Fibroblast of skin of right quadriceps (primary cell): ENCODE measurements around the gene CAMSAP1.

Experiments used
- DNase-seq: peaks from one replicate; pipeline ENCODE4 v3.0.0-alpha.2; 2013

Gene CAMSAP1

DNA sequence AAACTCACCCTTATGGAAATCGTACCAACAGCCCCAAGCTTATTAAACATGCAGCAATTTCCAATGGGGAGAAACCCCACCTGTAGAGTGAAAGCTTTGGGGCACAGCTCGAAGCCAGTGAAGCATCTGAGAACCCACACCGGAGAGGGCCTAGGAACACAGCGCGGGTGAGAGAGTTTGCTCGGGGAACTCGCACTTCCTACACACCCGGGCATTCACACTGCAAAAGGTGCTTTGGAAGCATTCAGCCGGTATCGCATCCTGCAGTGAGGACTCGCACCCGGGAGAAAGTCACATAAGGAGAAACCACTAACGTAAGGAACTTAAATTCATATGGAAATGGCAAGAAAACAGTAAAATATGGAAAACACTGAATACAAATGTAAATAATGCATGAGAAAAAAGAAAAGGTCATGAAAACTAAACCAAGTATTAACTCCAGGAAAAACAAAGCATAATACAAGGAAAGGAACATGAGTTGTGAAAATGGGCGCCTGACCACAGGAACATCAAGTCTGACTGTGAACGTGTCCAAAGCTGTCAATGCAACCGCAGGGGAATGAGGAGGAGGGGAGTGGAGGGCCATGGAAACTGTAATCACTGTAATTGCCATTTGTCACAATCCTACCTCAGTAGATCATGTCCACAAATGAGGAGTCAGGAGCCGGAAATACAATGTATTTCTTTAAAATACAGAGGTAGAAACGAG is 28.7 kb downstream of the CAMSAP1 start:
- no peak for DNase-seq

DNA sequence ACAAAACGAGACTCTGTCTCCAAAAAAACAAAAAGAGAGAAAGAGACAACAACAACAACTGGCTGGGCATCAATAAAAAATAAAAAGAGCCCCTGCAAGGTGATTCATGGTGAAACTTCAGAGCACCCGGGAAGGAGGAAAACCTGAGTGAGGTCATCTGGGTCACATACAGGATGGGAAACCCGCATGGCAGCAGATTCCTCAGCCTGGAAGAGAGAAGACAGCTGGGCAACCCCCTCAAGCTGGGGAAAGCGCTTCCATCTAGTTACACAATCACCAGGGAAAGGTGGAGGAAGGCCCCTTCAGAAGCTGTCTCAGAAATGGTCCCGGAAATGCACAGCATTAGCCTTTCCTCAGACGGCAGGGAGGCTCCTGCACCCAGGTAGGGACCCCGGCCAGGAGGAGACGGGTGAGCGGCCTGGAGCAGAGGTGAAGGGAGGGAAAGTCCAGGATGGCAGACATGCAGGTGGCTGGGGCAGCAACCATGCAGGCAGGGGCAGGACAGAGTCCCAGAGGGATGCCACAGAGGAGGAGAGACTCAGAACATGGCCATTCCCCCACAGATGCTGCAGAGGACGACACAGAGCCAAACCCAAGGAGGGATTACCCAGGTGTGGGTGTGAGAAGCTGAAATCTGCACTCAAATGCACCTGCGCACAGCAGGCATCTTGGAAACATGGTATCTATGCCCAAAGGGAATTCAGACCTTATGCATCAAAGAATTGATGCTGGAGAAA is 29.4 kb downstream of the CAMSAP1 start:
- DNase-seq = no peak

DNA sequence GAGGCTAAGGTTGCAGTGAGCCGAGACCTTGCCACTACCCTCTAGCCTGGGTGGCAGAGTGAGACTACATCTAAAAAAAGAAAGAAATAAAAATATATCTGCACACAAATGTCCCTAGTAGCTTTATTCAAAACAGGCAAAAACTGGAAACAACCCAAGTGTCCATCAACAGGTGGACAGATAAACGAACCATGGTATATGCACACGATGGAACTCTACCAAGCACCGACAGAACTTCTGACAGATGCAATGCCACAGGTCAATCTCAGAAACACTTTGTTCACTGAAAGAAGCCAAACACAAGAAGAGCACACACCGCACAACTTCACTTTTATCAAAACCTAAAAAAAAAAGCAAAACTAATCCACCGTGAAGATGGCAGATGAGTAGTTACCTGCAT is 30.4 kb downstream of the CAMSAP1 start:
- DNase-seq = no peak

DNA sequence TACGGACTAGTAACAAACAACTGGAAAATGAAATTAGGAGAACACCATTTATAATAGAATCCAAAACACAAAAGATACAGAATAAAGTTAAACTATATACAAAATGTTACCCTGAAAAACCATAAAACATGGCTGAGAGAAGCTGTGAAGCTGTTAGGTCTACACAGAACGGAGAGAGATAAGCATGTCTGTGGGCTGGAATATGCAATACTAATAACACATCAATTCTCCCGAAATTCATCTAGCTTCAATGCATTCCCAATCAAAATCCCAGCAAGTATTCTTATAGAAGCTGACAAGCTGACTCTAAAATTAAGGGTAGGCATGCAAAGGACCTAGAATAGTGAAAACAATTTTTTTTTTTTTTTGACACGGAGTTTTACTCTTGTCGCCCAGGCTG is 32.5 kb downstream of the CAMSAP1 start:
- DNase-seq = no peak

DNA sequence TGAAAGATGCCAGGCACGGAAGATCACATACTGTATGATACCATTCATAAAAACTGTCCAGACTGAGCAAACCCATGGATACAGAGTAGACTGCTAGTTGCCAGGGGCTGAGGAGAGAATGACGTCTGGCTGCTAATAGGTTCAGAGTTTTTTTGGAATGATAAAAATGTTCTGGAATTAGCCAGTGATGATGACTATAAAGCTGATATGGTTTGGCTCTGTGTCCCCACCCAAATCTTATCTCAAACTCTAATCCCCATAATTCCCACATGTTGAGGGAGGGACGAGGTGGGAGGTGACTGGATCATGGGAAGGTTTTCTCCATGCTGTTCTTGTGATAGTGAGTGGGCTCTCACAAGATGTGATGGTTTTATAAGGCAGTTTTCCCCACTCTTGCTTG is 37.4 kb downstream of the CAMSAP1 start:
- DNase-seq = no peak

DNA sequence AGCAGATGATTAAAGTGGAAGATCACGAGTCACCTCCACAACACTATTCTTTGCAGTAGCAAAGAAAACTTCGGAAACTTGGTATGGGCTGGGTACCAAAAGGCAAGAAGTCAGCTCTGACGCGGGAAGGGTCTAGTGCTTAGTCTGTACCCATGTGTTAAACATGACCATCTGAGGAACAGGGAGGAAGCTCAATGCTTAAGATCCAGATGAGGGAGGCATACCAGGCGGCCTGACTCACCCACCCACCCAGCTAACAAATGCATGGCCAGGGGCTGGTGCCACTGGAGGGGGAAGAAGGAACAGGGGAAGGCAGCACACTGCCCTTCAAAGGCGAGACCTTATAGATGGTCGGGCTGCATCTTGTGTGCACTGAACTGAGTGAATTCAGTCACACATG is 41.8 kb downstream of the CAMSAP1 start:
- DNase-seq = peak; percentile 43

DNA sequence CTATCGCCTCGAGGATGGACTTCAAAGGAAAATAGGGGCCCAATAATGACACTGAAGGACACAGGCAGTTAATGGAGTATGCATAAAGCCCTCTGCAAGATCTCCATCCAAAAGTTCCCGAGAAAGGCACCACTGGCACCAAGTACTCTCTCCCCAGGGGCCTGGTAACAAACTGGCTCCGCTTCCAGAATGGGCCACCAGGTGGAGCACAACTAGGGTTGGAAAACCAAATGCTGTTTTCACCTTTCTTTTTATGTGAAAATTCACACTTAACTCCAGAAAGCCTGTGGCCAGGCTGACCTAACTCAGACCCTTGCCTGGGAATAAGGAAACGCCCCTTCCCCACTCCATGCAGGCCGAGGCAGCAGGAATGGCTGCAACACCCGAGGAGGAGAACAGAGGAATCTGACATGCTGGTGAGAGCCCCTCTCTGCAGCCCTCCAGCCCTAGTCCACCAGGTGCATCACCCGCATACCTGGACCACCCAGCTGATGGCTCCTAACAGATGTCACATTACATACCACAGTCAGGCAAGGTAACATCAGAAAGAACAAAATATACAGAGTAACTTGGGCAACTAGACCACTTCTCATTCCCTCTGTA is 42.8 kb downstream of the CAMSAP1 start:
- peak; percentile 44 for DNase-seq

DNA sequence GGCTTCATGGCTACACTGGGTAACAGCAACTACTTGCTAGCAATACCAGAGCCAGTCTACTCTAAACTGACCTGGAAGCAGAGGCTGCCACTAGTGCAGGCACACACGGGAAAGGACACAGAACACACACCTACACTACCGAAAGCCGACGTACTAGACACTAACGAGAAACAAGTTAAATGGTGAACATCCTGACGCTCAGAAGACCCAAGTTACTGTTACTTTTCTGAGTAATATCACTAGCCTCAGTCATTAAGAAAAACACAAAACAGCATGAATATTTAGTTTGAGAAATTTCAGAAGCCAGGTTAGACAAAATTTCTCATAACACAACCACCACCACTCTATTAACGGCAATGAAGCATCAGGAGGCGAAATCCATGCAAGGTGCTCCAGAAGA is 44.5 kb downstream of the CAMSAP1 start:
- DNase-seq = no peak

DNA sequence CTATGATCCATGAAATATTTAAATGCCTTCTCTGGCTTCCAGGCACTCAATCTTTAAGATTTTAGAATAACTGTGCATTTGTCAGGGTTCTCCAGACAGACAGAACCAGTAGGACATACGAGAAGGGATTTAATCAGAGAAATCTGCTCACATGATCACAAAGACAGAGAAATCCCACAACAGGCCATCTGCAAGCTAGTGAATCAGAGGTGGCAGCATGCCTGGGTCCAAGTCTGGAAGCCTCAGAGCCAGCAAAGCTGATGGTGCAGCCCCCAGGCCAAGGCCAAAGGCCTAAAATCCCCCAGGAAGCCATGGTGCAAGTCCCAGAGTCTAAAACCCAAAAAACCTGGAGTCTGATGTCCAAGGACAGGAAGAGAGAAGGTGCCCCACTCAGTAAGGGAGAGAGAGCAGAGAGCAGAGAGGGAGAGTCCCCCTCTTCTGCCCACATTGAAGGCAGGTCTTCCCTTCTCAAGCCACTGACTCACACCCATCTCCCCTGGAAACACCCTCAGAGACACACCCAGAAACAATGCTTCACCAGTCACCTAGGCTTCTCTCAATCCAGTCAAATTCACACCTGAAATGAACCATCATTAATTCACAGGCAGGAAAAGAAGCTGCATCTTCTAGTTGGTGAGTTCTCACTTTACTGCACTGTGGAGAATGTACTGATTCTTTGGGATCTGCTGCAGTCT is 48.7 kb downstream of the CAMSAP1 start:
- no peak for DNase-seq

DNA sequence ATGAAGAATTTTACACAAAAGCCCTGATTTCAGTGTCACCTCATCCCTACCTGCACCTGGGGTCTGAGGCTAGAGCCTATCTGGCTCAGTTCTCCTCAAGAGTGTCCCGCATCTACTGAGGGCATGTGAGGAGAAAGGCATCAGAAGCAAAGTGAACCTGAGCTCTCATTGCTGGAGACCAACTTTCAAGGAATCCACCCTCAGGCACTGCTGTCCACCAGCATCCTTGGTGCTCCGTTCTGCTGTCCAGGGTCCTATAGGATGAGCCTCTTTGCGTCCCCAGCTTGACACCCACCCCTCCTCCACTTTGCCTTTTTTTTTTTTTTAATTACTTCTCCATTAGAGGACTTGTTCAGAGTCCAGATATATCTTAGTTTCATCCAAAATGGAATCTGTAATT is 49.5 kb downstream of the CAMSAP1 start:
- DNase-seq = no peak

DNA sequence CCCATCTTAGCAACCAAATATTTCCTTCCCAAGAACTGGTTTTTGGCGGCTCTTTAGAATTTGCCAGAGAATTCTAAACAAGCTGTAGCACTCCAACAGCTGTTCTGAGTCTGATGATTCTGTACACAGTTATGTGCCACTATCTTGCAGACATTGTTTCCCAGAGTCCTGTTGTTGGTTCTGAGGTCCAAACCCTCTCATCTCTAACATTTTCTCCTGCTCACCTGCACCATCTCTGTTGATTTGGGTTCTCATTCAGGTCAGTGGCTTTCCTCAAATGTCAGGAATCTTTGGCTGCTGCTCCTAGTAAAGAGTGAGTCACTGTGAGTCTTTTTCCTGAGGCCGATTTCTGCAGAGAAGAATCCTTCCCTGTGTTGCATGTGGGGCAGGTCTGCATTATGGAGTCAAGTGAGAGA is 50.0 kb downstream of the CAMSAP1 start:
- DNase-seq = peak; percentile 15

DNA sequence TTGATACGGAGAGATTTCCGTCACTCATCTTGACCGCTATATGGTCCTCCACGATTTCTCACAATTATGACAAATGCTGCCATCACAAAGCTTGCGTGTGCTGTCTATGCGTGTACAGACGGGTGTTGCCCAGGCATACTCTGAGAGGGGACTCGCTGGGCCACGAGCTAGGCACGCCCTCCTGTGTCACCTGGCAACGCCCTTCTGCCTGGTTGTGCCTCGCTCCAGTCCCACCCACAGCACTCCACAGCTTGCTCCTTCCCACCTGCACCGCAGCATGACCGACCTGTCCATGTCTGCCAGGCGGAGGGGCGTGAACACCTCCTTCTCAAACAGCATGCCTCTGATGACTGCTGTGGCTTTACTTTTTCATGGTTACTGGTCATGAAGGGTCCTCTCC is 55.6 kb downstream of the CAMSAP1 start:
- no peak for DNase-seq

DNA sequence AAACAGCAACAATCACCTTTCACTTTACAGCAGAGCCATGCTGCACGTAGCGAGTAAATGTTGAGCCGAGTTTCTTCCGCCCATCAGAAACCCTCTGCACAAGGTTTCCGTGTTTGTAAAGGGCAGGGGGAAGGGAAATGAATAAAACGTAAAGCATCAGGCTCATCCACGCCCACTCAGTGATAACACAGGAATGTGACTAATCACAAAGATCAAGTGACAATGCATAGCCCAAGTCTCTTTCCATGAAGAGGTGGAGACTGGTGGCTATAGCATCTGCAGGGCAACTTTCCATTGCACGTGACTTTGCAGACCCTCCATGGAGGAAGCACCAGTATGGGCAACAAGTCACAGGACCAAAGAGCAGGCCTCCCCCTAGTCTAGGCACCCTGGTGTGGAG is 56.6 kb downstream of the CAMSAP1 start:
- no peak for DNase-seq

DNA sequence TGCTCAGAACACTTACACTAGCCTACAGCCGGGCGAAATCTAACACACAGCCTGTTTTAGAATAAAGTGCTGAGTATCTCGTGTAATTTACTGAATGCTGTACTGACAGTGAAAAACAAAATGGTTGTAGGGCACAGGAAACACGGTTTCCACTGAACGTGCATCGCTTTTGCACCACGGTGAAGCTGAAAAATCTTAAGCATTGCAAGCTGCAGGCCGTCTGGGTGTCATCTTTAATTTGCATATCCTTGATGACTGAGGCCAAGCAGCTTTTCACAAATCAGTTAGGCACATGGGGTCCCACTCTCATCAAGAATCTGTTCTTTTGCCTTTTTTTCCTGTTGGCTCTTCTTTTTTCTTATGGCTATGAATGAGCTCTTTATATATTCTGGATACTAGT is 58.2 kb downstream of the CAMSAP1 start:
- DNase-seq = no peak

DNA sequence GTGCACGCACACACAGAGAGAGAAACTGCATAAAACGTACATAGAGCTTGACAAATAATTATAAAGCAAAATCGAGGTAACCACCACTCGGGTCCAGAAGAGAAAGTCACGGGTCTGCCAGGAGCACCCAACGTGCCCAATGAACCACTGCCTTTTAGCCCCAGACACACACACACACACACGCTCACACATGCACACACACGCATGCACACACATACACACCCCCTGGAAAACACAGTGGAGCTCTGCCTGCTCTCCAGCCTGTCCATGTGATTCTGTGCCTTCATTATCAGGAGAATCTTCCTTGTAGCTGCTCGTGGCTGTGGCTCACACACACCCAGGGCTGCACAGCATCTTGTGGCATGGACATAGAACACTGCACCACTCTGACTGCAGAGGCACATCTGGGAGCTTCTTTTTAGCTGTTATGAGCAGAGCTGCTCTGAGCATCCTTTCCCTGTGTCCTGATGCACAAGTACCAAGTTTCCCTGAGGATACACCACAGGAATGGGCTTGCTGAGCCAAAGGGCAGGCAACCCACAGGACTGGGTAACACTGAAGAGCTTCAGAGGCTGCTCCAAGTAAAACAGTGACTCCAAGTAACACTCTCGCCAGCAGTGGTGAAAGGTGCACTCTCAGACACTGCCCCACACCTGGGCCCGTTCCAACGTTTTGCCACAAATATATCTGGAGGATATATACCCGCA is 58.9 kb downstream of the CAMSAP1 start:
- no peak for DNase-seq

DNA sequence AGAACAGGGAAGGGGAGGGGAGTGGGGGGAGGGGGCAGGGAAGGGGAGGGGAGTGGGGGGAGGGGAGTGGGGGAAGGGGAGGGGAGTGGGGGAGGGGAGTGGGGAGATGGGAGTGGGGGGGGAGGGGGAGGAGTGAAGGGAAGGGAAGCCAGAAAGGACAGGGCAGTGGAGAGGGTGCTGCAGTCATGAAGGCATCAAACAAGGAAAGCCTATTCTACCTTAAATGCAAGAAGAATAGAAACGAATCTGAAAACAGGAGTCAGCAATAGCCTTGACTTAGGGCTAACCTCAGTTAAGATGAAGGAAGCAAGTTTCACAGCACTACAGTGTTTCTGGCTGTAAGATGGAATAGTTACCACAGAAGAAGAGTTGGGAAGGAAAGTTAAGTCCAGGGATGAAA is 59.5 kb downstream of the CAMSAP1 start:
- no peak for DNase-seq

DNA sequence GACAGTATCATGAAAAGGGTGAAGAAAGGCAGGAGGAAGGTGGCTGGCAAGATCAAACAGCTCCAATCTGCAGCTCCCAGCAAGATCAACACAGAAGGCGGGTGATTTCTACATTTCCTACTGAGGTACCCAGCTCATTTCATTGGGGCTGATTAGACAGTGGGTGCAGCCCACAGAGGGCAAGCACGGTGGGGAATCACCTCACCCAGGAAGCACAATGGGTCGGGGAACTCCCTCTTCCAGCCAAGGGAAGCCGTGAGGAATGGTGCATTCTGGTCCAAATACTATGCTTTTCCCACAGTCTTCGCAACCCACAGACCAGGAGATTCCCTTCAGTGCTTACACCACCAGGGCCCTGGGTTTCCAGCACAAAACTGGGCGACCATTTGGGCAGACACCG is 66.8 kb downstream of the CAMSAP1 start:
- DNase-seq = no peak

DNA sequence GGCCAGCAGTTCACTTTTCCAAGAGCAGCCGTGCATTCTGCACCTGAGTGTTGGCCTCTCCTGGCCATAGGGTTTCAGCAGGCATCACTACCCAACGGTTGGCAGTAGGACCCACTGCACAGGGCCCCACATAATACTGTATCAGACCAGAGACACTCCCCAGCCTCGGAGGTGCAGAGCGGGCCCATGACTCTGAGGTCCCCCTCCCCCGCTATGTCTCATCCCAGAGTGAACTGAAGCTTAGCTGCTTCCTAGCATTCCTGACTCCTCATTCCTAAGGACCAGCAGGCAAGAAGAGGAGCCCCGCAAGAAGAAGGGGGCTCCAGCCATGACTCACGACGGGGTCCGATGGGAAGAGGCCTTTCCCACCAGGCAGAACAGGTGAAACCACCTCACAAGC is 67.2 kb downstream of the CAMSAP1 start:
- no peak for DNase-seq

DNA sequence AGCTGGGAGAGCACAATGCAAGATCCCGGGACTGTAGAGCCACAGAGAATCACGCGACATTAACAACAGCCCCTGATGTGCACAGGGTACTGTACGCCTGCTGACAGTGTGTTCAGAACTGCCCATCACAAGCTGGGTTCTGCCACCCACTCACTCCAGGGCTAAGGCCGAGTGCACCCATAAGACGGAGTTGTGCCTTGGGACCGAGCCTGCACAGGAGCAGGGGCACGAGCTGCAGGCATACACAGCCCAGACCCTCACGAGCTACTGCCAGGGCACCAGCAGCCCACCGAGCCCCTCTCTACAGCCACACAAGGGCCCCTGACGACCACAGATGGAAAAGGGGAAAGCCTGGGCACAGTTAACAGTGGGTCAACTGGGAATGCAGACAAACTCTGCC is 67.8 kb downstream of the CAMSAP1 start:
- DNase-seq = no peak

DNA sequence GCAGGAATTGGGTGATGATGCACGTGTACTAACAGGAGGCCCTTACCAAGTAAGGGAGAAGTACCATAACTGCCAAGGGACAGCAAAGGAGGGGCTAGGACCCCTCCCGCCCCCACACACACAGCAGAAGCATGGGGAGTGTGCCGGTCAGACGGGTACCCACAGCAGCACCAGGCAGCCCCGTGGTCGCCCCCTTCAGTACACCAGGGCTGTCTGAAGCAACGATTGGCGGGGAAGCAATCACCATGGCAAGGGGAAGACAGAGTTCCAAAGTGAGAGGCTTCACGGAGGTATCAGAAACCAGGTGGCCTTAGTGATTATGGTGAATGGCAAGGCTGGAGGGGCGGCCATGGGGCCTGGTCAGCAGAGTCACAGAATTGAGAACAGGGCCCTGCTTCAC is 72.2 kb downstream of the CAMSAP1 start:
- DNase-seq = no peak

DNA sequence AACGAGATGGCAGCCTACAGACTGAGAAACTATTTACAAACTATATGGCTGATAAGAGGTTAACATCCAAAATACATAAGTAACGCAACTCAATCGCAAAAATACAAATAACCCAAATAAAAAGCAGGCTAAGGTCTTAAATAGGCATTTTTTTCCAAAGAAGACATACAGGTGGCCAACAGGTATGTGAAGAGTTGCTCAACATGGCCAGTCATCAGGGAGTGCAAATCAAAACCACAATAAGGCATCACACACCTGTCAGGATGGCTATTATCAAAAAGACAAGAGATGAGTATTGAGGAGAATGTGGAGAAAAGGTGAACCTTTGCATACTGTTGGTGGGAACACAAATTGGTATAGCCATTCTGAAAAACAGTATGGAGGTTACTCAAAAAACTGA is 73.5 kb downstream of the CAMSAP1 start:
- DNase-seq = no peak

DNA sequence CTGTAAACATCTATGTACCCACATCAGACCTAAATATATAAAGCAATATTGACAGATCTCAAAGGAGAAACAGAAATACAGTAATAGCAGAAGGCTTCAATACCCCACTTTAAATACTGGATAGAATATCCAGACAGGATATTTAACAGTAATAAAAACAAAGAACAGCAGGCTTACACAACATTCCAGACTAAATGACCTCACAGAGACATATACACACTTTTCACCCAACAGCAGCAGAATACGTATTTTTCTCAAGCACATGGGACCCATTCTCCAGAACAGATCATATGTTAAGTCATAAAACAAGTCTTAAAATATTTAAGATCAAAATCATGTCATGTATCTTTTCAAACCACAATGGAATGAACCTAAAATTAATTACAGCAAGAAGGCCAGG is 76.8 kb downstream of the CAMSAP1 start:
- DNase-seq = peak; percentile 36

DNA sequence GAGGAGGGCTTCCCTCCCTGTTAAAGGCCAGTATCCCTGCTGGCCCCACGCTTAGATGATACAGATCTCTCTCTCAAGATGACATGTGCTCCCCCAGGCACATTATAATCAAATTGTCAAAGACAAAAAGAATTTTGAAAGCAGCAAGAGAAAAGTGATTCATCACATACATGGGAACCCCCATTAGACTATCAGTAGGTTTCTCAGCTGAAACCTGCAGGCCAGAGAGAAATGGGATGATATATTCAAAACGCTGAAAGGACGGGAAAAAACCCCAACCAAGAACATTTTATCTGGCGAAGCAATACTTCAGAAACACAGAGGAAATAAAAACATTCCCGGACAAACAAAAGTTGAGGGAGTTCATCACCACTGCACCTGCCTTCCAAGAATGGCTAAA is 78.7 kb downstream of the CAMSAP1 start:
- DNase-seq = no peak
